Esophagus squamous epithelium (tissue), 4 donors: ENCODE data around the gene TCF23.

Source experiments
- POLR2A ChIP-seq, 4 donors: fragments of 450-650 bp; IDR thresholded peaks; one replicate each; pipeline ENCODE4 v1.6.1; 2017; ENCODE audit warnings: antibody characterized with exemption in 4 of 4, mild to moderate bottlenecking in 4 of 4, moderate library complexity in 3 of 4
- TF ChIP-seq, protein P1 (sequence below), 6 experiments: fragments of 450-650 bp in 4 of 6; fragments of 200-600 bp in 2 of 6; sonication (generic) in 2 of 6; IDR thresholded peaks; one replicate each; pipeline ENCODE4 v1.5.1; 2016 to 2019; ENCODE audit warnings: antibody characterized with exemption in 6 of 6, mild to moderate bottlenecking in 4 of 6, moderate library complexity in 4 of 6

- TF ChIP-seq, protein P1, sequence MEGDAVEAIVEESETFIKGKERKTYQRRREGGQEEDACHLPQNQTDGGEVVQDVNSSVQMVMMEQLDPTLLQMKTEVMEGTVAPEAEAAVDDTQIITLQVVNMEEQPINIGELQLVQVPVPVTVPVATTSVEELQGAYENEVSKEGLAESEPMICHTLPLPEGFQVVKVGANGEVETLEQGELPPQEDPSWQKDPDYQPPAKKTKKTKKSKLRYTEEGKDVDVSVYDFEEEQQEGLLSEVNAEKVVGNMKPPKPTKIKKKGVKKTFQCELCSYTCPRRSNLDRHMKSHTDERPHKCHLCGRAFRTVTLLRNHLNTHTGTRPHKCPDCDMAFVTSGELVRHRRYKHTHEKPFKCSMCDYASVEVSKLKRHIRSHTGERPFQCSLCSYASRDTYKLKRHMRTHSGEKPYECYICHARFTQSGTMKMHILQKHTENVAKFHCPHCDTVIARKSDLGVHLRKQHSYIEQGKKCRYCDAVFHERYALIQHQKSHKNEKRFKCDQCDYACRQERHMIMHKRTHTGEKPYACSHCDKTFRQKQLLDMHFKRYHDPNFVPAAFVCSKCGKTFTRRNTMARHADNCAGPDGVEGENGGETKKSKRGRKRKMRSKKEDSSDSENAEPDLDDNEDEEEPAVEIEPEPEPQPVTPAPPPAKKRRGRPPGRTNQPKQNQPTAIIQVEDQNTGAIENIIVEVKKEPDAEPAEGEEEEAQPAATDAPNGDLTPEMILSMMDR (IDR thresholded peaks at IDR 0.05): no peak
- TF ChIP-seq POLR2A (IDR thresholded peaks at IDR 0.05): no peak
These were observed 33.5 kb downstream of the TCF23 start for GRCh38 chr2:27182346-27182745.
